Body of pancreas (tissue), 4 donors: ENCODE measurements around the gene CAPG.

Source experiments
- CTCF ChIP-seq, 7 experiments: fragments of 450-650 bp in 4 of 7; fragments of 200-600 bp in 3 of 7; sonication (generic) in 3 of 7; IDR thresholded peaks; one replicate each; pipeline ENCODE4 v1.5.1; 2016 to 2019; ENCODE audit warnings: antibody characterized with exemption in 7 of 7
- POLR2A ChIP-seq, 3 donors: fragments of 450-650 bp; IDR thresholded peaks; one replicate each; pipeline ENCODE4 v1.6.1; 2016; ENCODE audit warnings: antibody characterized with exemption in 3 of 3, mild to moderate bottlenecking in 2 of 3

- TF ChIP-seq POLR2A (IDR thresholded peaks at IDR 0.05), result no peak
- TF ChIP-seq CTCF (IDR thresholded peaks at IDR 0.05), result no peak
Measured at GRCh38 chr2:85459771-85460170, 49.6 kb upstream of the CAPG start.
